SK-N-SH (cell line): ENCODE measurements around the gene ATXN7. TPM values are rescaled to one million over a fixed set of nuclear protein-coding genes. Genes with fewer than 3 reads are reported as not detected.
A peak's percentile ranks its signal among the peaks of the same experiment; 100 is the strongest.

Experiments
- CTCF ChIA-PET: fragments of 300-600, 350-600 bp; formaldehyde crosslinking; extraction: SDS; loops from one replicate; lab custom pipeline; 2021; lab: Yijun Ruan, JAX
- POLR2A ChIA-PET: fragments of 350-600 bp; sonication (Branson Sonifier 250); formaldehyde crosslinking; extraction: SDS; loops from one replicate; lab custom pipeline; 2020; ENCODE audit warnings: antibody characterized with exemption, inconsistent platforms; lab: Yijun Ruan, JAX
- DNase-seq: peaks from one replicate; pipeline ENCODE4 v3.0.0; 2012
- H2AFZ ChIP-seq: fragments of 200-600 bp; sonication (generic); 2 replicates; pipeline ENCODE4 v1.8.1; 2016; ENCODE audit warnings: antibody characterized with exemption, mild to moderate bottlenecking, low read depth
- H3F3A ChIP-seq: fragments of 200-600 bp; sonication (generic); replicated peaks from 2 replicates; pipeline ENCODE3; 2016; ENCODE audit warnings: antibody characterized with exemption, mild to moderate bottlenecking; ENCODE audit not compliant: insufficient read depth
- H3K27ac ChIP-seq, 2 experiments: fragments of 200-500 bp in 1 of 2; fragments of 200-600 bp in 1 of 2; sonication (Bioruptor generic) in 1 of 2; sonication (generic), shearing (Covaris generic) in 1 of 2; 2 replicates each; pipeline versions ENCODE4 v1.5.1 to v1.6.1; 2014 to 2016; ENCODE audit warnings: low read depth in 2 of 2, inconsistent platforms in 1 of 2, low read length in 1 of 2, mild to moderate bottlenecking in 1 of 2, mixed read lengths in 1 of 2
- H3K27me3 ChIP-seq: fragments of 200-600 bp; sonication (generic), shearing (Covaris generic); 2 replicates; pipeline ENCODE4 v1.6.1; 2016; ENCODE audit warnings: mixed run types; ENCODE audit not compliant: insufficient read depth
- H3K36me3 ChIP-seq, 2 experiments: fragments of 200-500 bp in 1 of 2; fragments of 200-600 bp in 1 of 2; sonication (Bioruptor generic) in 1 of 2; sonication (generic) in 1 of 2; replicated peaks in 1 of 2; 2 replicates each; pipeline versions ENCODE3 to v1.5.1; 2014 to 2016; ENCODE audit warnings: low read length in 1 of 2, mild to moderate bottlenecking in 1 of 2; ENCODE audit not compliant: insufficient read depth in 2 of 2, control insufficient read depth in 1 of 2
- H3K4me1 ChIP-seq, 2 experiments: fragments of 200-500 bp in 1 of 2; fragments of 200-600 bp in 1 of 2; sonication (Bioruptor generic) in 1 of 2; sonication (generic), shearing (Covaris generic) in 1 of 2; 2 replicates each; pipeline versions ENCODE4 v1.5.1 to v1.6.1; 2014 to 2016; ENCODE audit warnings: low read depth in 1 of 2, low read length in 1 of 2, mixed run types in 1 of 2; ENCODE audit not compliant: insufficient read depth in 2 of 2, control insufficient read depth in 1 of 2
- H3K4me2 ChIP-seq: fragments of 200-600 bp; sonication (generic), shearing (Covaris generic); 2 replicates; pipeline ENCODE4 v1.6.1; 2017; ENCODE audit warnings: mixed run types
- H3K4me3 ChIP-seq, 2 experiments: fragments of 200-500 bp in 1 of 2; fragments of 200-600 bp in 1 of 2; sonication (Bioruptor generic) in 1 of 2; sonication (generic), shearing (Covaris generic) in 1 of 2; 2 replicates each; pipeline versions ENCODE4 v1.5.1 to v1.8.1; 2014 to 2016; ENCODE audit warnings: low read depth in 2 of 2, inconsistent platforms in 1 of 2, low read length in 1 of 2, mild to moderate bottlenecking in 1 of 2, mixed read lengths in 1 of 2, moderate library complexity in 1 of 2
- H3K79me2 ChIP-seq: fragments of 200-600 bp; sonication (generic); 2 replicates; pipeline ENCODE4 v1.8.1; 2017; ENCODE audit warnings: mild to moderate bottlenecking; ENCODE audit not compliant: insufficient read depth
- H3K9ac ChIP-seq: fragments of 200-600 bp; sonication (generic); 2 replicates; pipeline ENCODE4 v1.6.1; 2017; ENCODE audit warnings: mixed run types
- H3K9me2 ChIP-seq: fragments of 200-600 bp; sonication (generic); 2 replicates; pipeline ENCODE4 v1.6.1; 2017; ENCODE audit warnings: mixed run types
- H3K9me3 ChIP-seq: fragments of 200-600 bp; sonication (generic); 2 replicates; pipeline ENCODE4 v1.6.1; 2017; ENCODE audit warnings: mixed run types, mild to moderate bottlenecking, moderate library complexity
- H4K20me1 ChIP-seq: fragments of 200-600 bp; sonication (generic); 2 replicates; pipeline ENCODE4 v1.6.1; 2017; ENCODE audit warnings: mild to moderate bottlenecking, mixed run types; ENCODE audit not compliant: insufficient read depth
- ELF1 ChIP-seq: IDR thresholded peaks from 2 replicates; pipeline ENCODE4 v1.4.0; 2012
- EP300 ChIP-seq, 2 experiments: IDR thresholded peaks; 2 replicates each; pipeline versions ENCODE4 v1.4.0 to v1.6.1; 2012; ENCODE audit warnings: borderline replicate concordance in 1 of 2, low read depth in 1 of 2, low read length in 1 of 2
- EZH2phosphoT487 ChIP-seq: fragments of 200-600 bp; sonication (generic); IDR thresholded peaks from 2 replicates; pipeline ENCODE4 v1.6.1; 2017; ENCODE audit warnings: low read depth, mixed run types, mild to moderate bottlenecking, antibody characterized with exemption, moderate library complexity, borderline replicate concordance
- FOSL2 ChIP-seq: IDR thresholded peaks from 2 replicates; pipeline ENCODE4 v1.4.0; 2012; ENCODE audit warnings: low read depth, mild to moderate bottlenecking, moderate library complexity, borderline replicate concordance
- GABPA ChIP-seq: IDR thresholded peaks from 2 replicates; pipeline ENCODE4 v1.4.0; 2012; ENCODE audit warnings: low read depth, mild to moderate bottlenecking
- JUND ChIP-seq: IDR thresholded peaks from 2 replicates; pipeline ENCODE4 v1.4.0; 2012
- MEF2A ChIP-seq: IDR thresholded peaks from 2 replicates; pipeline ENCODE4 v1.4.0; 2012; ENCODE audit warnings: low read depth, borderline replicate concordance
- MXI1 ChIP-seq: IDR thresholded peaks from 2 replicates; pipeline ENCODE4 v1.6.1; 2012; ENCODE audit warnings: mild to moderate bottlenecking, low read depth, low read length, improper control_type of control experiment
- NFIC ChIP-seq: IDR thresholded peaks from 2 replicates; pipeline ENCODE4 v1.4.0; 2012; ENCODE audit warnings: borderline replicate concordance
- RAD21 ChIP-seq: IDR thresholded peaks from 2 replicates; pipeline ENCODE4 v1.6.1; 2012; ENCODE audit warnings: mild to moderate bottlenecking, low read length
- RCOR1 ChIP-seq: fragments of 150-350 bp; IDR thresholded peaks from 2 replicates; pipeline ENCODE4 v1.6.1; 2017; ENCODE audit warnings: antibody characterized with exemption, low read length
- RFX5 ChIP-seq: IDR thresholded peaks from 2 replicates; pipeline ENCODE4 v1.6.1; 2012; ENCODE audit warnings: mild to moderate bottlenecking, improper control_type of control experiment, low read length
- SIN3A ChIP-seq: IDR thresholded peaks from 2 replicates; pipeline ENCODE4 v1.6.1; 2012; ENCODE audit warnings: low read depth, mild to moderate bottlenecking, low read length, moderate library complexity, borderline replicate concordance
- SMC3 ChIP-seq: IDR thresholded peaks from 2 replicates; pipeline ENCODE4 v1.6.1; 2012; ENCODE audit warnings: low read depth, low read length, improper control_type of control experiment
- TEAD4 ChIP-seq: IDR thresholded peaks from 2 replicates; pipeline ENCODE4 v1.4.0; 2012; ENCODE audit warnings: mild to moderate bottlenecking, borderline replicate concordance; ENCODE audit not compliant: insufficient read depth
- YY1 ChIP-seq: IDR thresholded peaks from 2 replicates; pipeline ENCODE4 v1.4.0; 2012; ENCODE audit warnings: low read depth, mild to moderate bottlenecking
- ZBTB33 ChIP-seq: IDR thresholded peaks from 2 replicates; pipeline ENCODE4 v1.4.0; 2012; ENCODE audit warnings: low read depth, borderline replicate concordance
- WGBS: methylation state at CpG from one replicate; pipeline ENCODE4 v1.1.6; 2017; ENCODE audit warnings: low lambda C conversion rate; 5-methylcytosine and 5-hydroxymethylcytosine counted together
- polyA plus RNA-seq, 3 experiments: library from polyadenylated mRNA; depleted of rRNA; stranded (reverse); fragments of >200 nt; gene quantifications; 2 replicates each; pipeline ENCODE4 v1.2.3, GENCODE V29; 2012
- TF ChIP-seq, protein P1 (sequence below): fragments of 150-350 bp; IDR thresholded peaks from 2 replicates; pipeline ENCODE4 v1.6.1; 2016; ENCODE audit warnings: mild to moderate bottlenecking, low read depth, low read length
- TF ChIP-seq, protein P2 (sequence below): fragments of 150-350 bp; IDR thresholded peaks from 2 replicates; pipeline ENCODE4 v1.6.1; 2017; ENCODE audit warnings: antibody characterized with exemption, low read length, low read depth, borderline replicate concordance
- TF ChIP-seq, protein P3 (sequence below): IDR thresholded peaks from 2 replicates; pipeline ENCODE4 v1.4.0; 2012; ENCODE audit warnings: low read depth, borderline replicate concordance

Gene ATXN7
- polyA plus RNA-seq, 1 of the 3 experiments (the other 2 are of a cell fraction): 6.2 TPM

DNA sequence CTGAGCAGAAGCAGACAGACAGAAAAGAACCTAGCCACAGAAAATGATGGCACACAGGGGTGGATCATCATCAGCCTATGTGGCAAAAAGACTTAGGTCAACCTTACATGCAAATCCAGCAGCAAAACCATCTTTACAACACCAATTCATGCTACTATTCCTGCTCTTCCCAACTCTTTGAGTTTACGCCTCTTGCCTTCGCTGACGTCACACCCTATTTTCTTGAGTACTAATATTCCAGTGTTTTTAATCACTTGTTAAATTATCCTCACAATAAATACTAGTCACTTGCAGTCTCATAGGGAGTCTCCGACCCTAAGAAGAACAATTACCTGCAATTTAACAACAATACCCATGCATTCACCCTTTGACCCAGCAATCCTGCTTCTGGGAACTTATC, 165.6 kb downstream of the ATXN7 start:
- no peaks in the 10 kb centered on the region for H3K9me2 ChIP-seq
- no peak overlapping the region for H3K4me2 ChIP-seq
- no peaks in the 10 kb centered on the region for H3K27me3 ChIP-seq
- CTCF ChIA-PET: interaction anchor here (0.9 to 7.9 kb wide), 14 partner anchors 11 to 455 kb away, joined by 3 to 84 read pairs (median 7); no protein-coding TSS in a partner anchor
- no peak for TF ChIP-seq RAD21
- no peak for TF ChIP-seq MXI1
- TF ChIP-seq ZBTB33: no peak
- TF ChIP-seq TEAD4: no peak
- TF ChIP-seq, all 33 proteins: peak for 0
- H3K9ac ChIP-seq: no peak overlapping the region
- H4K20me1 ChIP-seq: no peaks in the 10 kb centered on the region
- POLR2A ChIA-PET: no interaction called here
- peaks cover 0 to 20% of the 10 kb centered on the region in 2 experiments; a peak in 2 of 4 replicates for H3K4me1 ChIP-seq
- H3K9me3 ChIP-seq: no peaks in the 10 kb centered on the region
- H3F3A ChIP-seq: peaks cover 5% of the 10 kb centered on the region
- no peak overlapping the region for H3K27ac ChIP-seq
- 94% methylated on average over 4 of the region's 4 CpGs for WGBS
- H2AFZ ChIP-seq: no peak overlapping the region
- no peak overlapping the region for H3K4me3 ChIP-seq
- H3K36me3 ChIP-seq: no peaks in the 10 kb centered on the region
- no peak for DNase-seq
- H3K79me2 ChIP-seq: no peaks in the 10 kb centered on the region

GRCh38 chr3:64030741-64031140, 167.1 kb downstream of the ATXN7 start:
- H3F3A ChIP-seq: no peaks in the 10 kb centered on the region
- H3K4me1 ChIP-seq: peaks cover 0 to 20% of the 10 kb centered on the region in 2 experiments; a peak in 2 of 4 replicates
- peak overlapping the region; percentile 46; the same call in 1 of the 2 replicates for H2AFZ ChIP-seq
- no peaks in the 10 kb centered on the region for H3K36me3 ChIP-seq
- CTCF ChIA-PET: interaction anchor here (0.5 to 7.9 kb wide), 91 partner anchors 10 to 488 kb away, joined by 3 to 84 read pairs (median 4); no protein-coding TSS in a partner anchor
- no peaks in the 10 kb centered on the region for H4K20me1 ChIP-seq
- no peak overlapping the region for H3K9ac ChIP-seq
- DNase-seq: peak; percentile 69
- no peaks in the 10 kb centered on the region for H3K79me2 ChIP-seq
- H3K27ac ChIP-seq: no peak overlapping the region
- H3K4me3 ChIP-seq: peak overlapping the region; percentile 22 to 49; a peak in 3 of 4 replicates
- H3K4me2 ChIP-seq: peak overlapping the region; percentile 43
- POLR2A ChIA-PET: no interaction called here
- no peaks in the 10 kb centered on the region for H3K9me2 ChIP-seq
- H3K27me3 ChIP-seq: no peaks in the 10 kb centered on the region
- no peaks in the 10 kb centered on the region for H3K9me3 ChIP-seq
- WGBS: 4% methylated on average over 16 of the region's 16 CpGs
- TF ChIP-seq RAD21 (peak; percentile 98), NFIC (0 out of 2 replicates have a peak, but pooled peaks have one; percentile 18), SIN3A (no peak), JUND (no peak), RCOR1 (0 out of 2 replicates have a peak, but pooled peaks have one; percentile 39), GABPA (peak; percentile 54), ZBTB33 (no peak), MEF2A (no peak; the same call in 1 of the 2 replicates), EP300 (IDR thresholded peaks at IDR 0.05; ENCODE audit: borderline replicate concordance in 1 of 2, low read depth in 1 of 2, low read length in 1 of 2) (no peak), EZH2phosphoT487 (no peak), RFX5 (no peak), YY1 (no peak), SMC3 (peak; percentile 99), FOSL2 (no peak), MXI1 (no peak), ELF1 (no peak; the same call in 1 of the 2 replicates)
- TF ChIP-seq, protein P1, sequence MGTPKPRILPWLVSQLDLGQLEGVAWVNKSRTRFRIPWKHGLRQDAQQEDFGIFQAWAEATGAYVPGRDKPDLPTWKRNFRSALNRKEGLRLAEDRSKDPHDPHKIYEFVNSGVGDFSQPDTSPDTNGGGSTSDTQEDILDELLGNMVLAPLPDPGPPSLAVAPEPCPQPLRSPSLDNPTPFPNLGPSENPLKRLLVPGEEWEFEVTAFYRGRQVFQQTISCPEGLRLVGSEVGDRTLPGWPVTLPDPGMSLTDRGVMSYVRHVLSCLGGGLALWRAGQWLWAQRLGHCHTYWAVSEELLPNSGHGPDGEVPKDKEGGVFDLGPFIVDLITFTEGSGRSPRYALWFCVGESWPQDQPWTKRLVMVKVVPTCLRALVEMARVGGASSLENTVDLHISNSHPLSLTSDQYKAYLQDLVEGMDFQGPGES: no peak
- TF ChIP-seq, protein P2, sequence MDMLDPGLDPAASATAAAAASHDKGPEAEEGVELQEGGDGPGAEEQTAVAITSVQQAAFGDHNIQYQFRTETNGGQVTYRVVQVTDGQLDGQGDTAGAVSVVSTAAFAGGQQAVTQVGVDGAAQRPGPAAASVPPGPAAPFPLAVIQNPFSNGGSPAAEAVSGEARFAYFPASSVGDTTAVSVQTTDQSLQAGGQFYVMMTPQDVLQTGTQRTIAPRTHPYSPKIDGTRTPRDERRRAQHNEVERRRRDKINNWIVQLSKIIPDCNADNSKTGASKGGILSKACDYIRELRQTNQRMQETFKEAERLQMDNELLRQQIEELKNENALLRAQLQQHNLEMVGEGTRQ: no peak
- TF ChIP-seq, protein P3, sequence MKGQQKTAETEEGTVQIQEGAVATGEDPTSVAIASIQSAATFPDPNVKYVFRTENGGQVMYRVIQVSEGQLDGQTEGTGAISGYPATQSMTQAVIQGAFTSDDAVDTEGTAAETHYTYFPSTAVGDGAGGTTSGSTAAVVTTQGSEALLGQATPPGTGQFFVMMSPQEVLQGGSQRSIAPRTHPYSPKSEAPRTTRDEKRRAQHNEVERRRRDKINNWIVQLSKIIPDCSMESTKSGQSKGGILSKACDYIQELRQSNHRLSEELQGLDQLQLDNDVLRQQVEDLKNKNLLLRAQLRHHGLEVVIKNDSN: no peak
